Measurements from ENCODE around the gene TRAF7. TPM values are rescaled to one million over a fixed set of nuclear protein-coding genes. Genes with fewer than 3 reads are reported as not detected.

TRAF7 gene
- polyA plus RNA-seq, 1 donor from 2014 or later: 30.9 TPM

DNA sequence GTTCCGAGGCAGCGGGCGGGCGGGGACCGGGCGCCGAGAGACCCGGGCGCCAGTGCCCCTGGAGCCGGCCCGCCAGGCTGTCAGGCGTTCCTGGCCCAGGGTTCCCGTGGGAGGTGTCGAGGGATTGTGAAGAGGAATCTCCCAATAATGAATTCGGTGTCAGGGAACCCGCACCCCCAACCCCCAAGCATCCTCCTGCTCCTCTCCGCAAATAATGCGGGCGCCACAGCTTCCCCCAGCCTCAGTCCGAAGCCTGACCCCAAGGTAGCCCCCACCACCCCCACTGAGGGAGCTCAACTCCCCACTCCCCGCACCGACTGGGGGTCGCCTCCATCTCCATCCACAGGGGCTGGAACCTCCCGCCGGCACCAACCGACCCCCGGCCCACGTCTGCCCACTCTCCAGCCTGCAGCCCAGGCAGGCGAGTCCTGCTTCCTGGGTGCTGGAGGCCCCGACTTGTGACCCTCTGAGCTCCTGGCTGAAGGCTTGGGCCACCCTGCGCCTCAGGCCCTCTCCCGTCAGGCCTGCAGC lies 41.5 kb downstream of the TRAF7 start:
- H3K4me2 ChIP-seq (ENCODE audit: low read length): no peak overlapping the region

DNA sequence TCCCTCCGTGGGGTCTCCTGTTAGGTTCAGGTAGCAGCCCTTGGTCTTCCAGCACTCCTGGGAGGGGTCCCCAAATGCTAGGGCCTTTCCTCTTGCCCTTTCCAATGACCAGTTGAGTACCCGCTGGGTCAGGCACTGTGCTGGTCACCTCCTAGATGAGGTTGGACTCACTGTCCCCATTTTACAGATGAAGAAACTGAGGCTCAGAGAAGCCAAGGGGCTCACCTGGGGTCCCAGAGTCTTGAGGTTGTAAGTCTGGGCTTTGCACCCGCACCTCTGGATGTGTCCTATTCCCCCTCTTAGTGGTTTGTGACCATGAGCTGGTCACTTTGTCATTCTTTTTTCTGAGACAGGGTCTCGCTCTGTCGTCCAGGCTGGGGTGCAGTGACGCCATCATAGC lies 42.2 kb downstream of the TRAF7 start:
- no peak overlapping the region for H3K4me3 ChIP-seq (ENCODE audit: low read length)
- H3K36me3 ChIP-seq (ENCODE audit: insufficient read depth, low read length): no peaks in the 10 kb centered on the region
- H3K27ac ChIP-seq (ENCODE audit: low read length): no peak overlapping the region
- no peaks in the 10 kb centered on the region for H3K9me2 ChIP-seq (ENCODE audit: insufficient read depth, low read length)
- TF ChIP-seq EZH2 (IDR thresholded peaks at IDR 0.05; ENCODE audit: borderline replicate concordance, insufficient read depth, low read length, poor library complexity, severe bottlenecking) (no peak), TAF1 (IDR thresholded peaks at IDR 0.05; ENCODE audit: low read depth) (no peak), SMC3 (conservative IDR thresholded peaks at IDR 0.05; ENCODE audit: poor library complexity) (no peak), EP300 (conservative IDR thresholded peaks at IDR 0.05; ENCODE audit: poor library complexity, severe bottlenecking) (no peak), POLR2AphosphoS5 (IDR thresholded peaks at IDR 0.05) (no peak), RAD21 (conservative IDR thresholded peaks at IDR 0.05) (no peak)
- TF ChIP-seq, protein P1, sequence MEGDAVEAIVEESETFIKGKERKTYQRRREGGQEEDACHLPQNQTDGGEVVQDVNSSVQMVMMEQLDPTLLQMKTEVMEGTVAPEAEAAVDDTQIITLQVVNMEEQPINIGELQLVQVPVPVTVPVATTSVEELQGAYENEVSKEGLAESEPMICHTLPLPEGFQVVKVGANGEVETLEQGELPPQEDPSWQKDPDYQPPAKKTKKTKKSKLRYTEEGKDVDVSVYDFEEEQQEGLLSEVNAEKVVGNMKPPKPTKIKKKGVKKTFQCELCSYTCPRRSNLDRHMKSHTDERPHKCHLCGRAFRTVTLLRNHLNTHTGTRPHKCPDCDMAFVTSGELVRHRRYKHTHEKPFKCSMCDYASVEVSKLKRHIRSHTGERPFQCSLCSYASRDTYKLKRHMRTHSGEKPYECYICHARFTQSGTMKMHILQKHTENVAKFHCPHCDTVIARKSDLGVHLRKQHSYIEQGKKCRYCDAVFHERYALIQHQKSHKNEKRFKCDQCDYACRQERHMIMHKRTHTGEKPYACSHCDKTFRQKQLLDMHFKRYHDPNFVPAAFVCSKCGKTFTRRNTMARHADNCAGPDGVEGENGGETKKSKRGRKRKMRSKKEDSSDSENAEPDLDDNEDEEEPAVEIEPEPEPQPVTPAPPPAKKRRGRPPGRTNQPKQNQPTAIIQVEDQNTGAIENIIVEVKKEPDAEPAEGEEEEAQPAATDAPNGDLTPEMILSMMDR (IDR thresholded peaks at IDR 0.05; ENCODE audit: poor library complexity, severe bottlenecking): no peak
- TF ChIP-seq, protein P2, sequence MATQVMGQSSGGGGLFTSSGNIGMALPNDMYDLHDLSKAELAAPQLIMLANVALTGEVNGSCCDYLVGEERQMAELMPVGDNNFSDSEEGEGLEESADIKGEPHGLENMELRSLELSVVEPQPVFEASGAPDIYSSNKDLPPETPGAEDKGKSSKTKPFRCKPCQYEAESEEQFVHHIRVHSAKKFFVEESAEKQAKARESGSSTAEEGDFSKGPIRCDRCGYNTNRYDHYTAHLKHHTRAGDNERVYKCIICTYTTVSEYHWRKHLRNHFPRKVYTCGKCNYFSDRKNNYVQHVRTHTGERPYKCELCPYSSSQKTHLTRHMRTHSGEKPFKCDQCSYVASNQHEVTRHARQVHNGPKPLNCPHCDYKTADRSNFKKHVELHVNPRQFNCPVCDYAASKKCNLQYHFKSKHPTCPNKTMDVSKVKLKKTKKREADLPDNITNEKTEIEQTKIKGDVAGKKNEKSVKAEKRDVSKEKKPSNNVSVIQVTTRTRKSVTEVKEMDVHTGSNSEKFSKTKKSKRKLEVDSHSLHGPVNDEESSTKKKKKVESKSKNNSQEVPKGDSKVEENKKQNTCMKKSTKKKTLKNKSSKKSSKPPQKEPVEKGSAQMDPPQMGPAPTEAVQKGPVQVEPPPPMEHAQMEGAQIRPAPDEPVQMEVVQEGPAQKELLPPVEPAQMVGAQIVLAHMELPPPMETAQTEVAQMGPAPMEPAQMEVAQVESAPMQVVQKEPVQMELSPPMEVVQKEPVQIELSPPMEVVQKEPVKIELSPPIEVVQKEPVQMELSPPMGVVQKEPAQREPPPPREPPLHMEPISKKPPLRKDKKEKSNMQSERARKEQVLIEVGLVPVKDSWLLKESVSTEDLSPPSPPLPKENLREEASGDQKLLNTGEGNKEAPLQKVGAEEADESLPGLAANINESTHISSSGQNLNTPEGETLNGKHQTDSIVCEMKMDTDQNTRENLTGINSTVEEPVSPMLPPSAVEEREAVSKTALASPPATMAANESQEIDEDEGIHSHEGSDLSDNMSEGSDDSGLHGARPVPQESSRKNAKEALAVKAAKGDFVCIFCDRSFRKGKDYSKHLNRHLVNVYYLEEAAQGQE (IDR thresholded peaks at IDR 0.05; ENCODE audit: borderline replicate concordance): no peak
- H3K79me2 ChIP-seq (replicated peaks; ENCODE audit: insufficient read depth, low read length): peaks cover 2% of the 10 kb centered on the region
- no peak overlapping the region for H2AFZ ChIP-seq (ENCODE audit: low read depth, low read length)
- H3K27me3 ChIP-seq (ENCODE audit: insufficient read depth, low read depth, low read length): peaks cover 3% of the 10 kb centered on the region
- H4K20me1 ChIP-seq (ENCODE audit: insufficient read depth): no peaks in the 10 kb centered on the region
- no peaks in the 10 kb centered on the region for H3K9me3 ChIP-seq (ENCODE audit: low read length)
- no peaks in the 10 kb centered on the region for H3F3A ChIP-seq (ENCODE audit: insufficient read depth, low read length, poor library complexity, severe bottlenecking)
- no peak overlapping the region for H3K4me2 ChIP-seq (ENCODE audit: low read length)
- no peak overlapping the region for H3K9ac ChIP-seq (ENCODE audit: low read length)

More for the DNA sequence above, 41.5 kb downstream of the TRAF7 start:
- Histone ChIP-seq H3K27ac (ENCODE audit: low read length) (no peak overlapping the region), H3F3A (ENCODE audit: insufficient read depth, low read length, poor library complexity, severe bottlenecking) (no peaks in the 10 kb centered on the region), H3K27me3 (ENCODE audit: insufficient read depth, low read depth, low read length) (peaks cover 3% of the 10 kb centered on the region), H3K4me3 (ENCODE audit: low read length) (peak overlapping the region; percentile 51), H2AFZ (ENCODE audit: low read depth, low read length) (no peak overlapping the region), H3K9me2 (ENCODE audit: insufficient read depth, low read length) (no peaks in the 10 kb centered on the region), H3K79me2 (replicated peaks; ENCODE audit: insufficient read depth, low read length) (peaks cover 2% of the 10 kb centered on the region), H3K36me3 (ENCODE audit: insufficient read depth, low read length) (no peaks in the 10 kb centered on the region), H3K9ac (ENCODE audit: low read length) (peak overlapping the region; percentile 50), H4K20me1 (ENCODE audit: insufficient read depth) (no peaks in the 10 kb centered on the region), H3K9me3 (ENCODE audit: low read length) (no peaks in the 10 kb centered on the region)
- TF ChIP-seq, protein P1 (IDR thresholded peaks at IDR 0.05; ENCODE audit: poor library complexity, severe bottlenecking): no peak
- no peak for TF ChIP-seq EP300 (conservative IDR thresholded peaks at IDR 0.05; ENCODE audit: poor library complexity, severe bottlenecking)
- no peak for TF ChIP-seq MXI1 (conservative IDR thresholded peaks at IDR 0.05; ENCODE audit: poor library complexity, severe bottlenecking)
- TF ChIP-seq RAD21 (conservative IDR thresholded peaks at IDR 0.05): no peak
- TF ChIP-seq POLR2AphosphoS5 (IDR thresholded peaks at IDR 0.05): no peak
- TF ChIP-seq EZH2 (IDR thresholded peaks at IDR 0.05; ENCODE audit: borderline replicate concordance, insufficient read depth, low read length, poor library complexity, severe bottlenecking): no peak
- TF ChIP-seq, protein P2 (IDR thresholded peaks at IDR 0.05; ENCODE audit: borderline replicate concordance): no peak
- no peak for TF ChIP-seq SMC3 (conservative IDR thresholded peaks at IDR 0.05; ENCODE audit: poor library complexity)
- TF ChIP-seq TAF1 (IDR thresholded peaks at IDR 0.05; ENCODE audit: low read depth): no peak
